Spleen (tissue), 11 donors: ENCODE data around the gene DTNB. TPM values are rescaled to one million over a fixed set of nuclear protein-coding genes. Genes with fewer than 3 reads are reported as not detected.
A peak's percentile ranks its signal among the peaks of the same experiment; 100 is the strongest.
"Not testable (repeated sequence)": the region's sequence is repeated elsewhere in the genome, so short reads cannot be mapped to it uniquely, and the experiment has no call there.

Experiments used
- DNase-seq: peaks from one replicate; pipeline ENCODE4 v3.0.0-alpha.2; 2020
- H3K27ac ChIP-seq, 8 donors: fragments of 200-600 bp; sonication (generic) in 7 of 8; 1 replicate in 4 of 8; 2 replicates in 4 of 8; pipeline versions ENCODE4 v1.5.0 to v1.8.0; 2016 to 2021; ENCODE audit warnings: inconsistent platforms in 4 of 8, mild to moderate bottlenecking in 4 of 8, moderate library complexity in 1 of 8
- H3K27me3 ChIP-seq, 7 donors: fragments of 200-600 bp; sonication (generic) in 6 of 7; replicated peaks in 1 of 7; 1 replicate in 4 of 7; 2 replicates in 3 of 7; pipeline versions ENCODE4 v1.5.0 to v1.8.0; 2016 to 2021; ENCODE audit warnings: inconsistent platforms in 3 of 7, mild to moderate bottlenecking in 1 of 7
- H3K36me3 ChIP-seq, 6 donors: fragments of 200-600 bp; sonication (generic) in 5 of 6; 1 replicate in 4 of 6; 2 replicates in 2 of 6; pipeline versions ENCODE4 v1.5.0 to v1.8.0; 2016 to 2021; ENCODE audit warnings: inconsistent platforms in 2 of 6
- H3K4me1 ChIP-seq, 6 donors: fragments of 200-600 bp; sonication (generic) in 5 of 6; 1 replicate in 3 of 6; 2 replicates in 3 of 6; pipeline versions ENCODE4 v1.5.0 to v1.8.0; 2016 to 2021; ENCODE audit warnings: inconsistent platforms in 3 of 6
- H3K4me3 ChIP-seq, 8 donors: fragments of 200-600 bp; sonication (generic) in 7 of 8; 1 replicate in 4 of 8; 2 replicates in 4 of 8; pipeline versions ENCODE4 v1.5.0 to v1.8.0; 2016 to 2021; ENCODE audit warnings: inconsistent platforms in 4 of 8, mild to moderate bottlenecking in 4 of 8, moderate library complexity in 2 of 8
- H3K9me3 ChIP-seq, 8 donors: fragments of 200-600 bp; sonication (generic) in 7 of 8; 1 replicate in 4 of 8; 2 replicates in 4 of 8; pipeline versions ENCODE4 v1.5.0 to v1.8.0; 2016 to 2021; ENCODE audit warnings: inconsistent platforms in 4 of 8
- POLR2A ChIP-seq, 3 donors: fragments of 450-650 bp; IDR thresholded peaks; one replicate each; pipeline ENCODE4 v1.5.1; 2017; ENCODE audit warnings: antibody characterized with exemption in 3 of 3, mild to moderate bottlenecking in 1 of 3
- POLR2AphosphoS5 ChIP-seq, 3 donors: sonication (generic); formaldehyde crosslinking; IDR thresholded peaks; one replicate each; pipeline ENCODE4 v1.5.1; 2017; ENCODE audit warnings: antibody characterized with exemption in 3 of 3
- whole genome bisulfite sequencing, 5 donors: extraction: QIAGEN DNeasy Blood & Tissue Kit in 3 of 5; methylation state at CpG; one replicate each; pipeline versions ENCODE4 v1.1.5 to v1.1.7; 2013 to 2018; 5-methylcytosine and 5-hydroxymethylcytosine counted together
- intact Hi-C: fragments of 100-400 bp; cut with DNase I; formaldehyde crosslinking; loops from one replicate; pipeline ENCODE4 v1.15.0; 2023; ENCODE audit warnings: low total_unique reads
- polyA plus RNA-seq, 3 donors: library from polyadenylated mRNA; stranded (reverse); fragments of 200-250 nt; gene quantifications; one replicate each; pipeline ENCODE4 v1.2.1, GENCODE V29; 2013
- total RNA-seq, 7 donors: library from RNA; depleted of rRNA in 3 of 7; stranded (reverse); fragments of >200 nt in 3 of 7; fragmentation: NEBNext Ultra II Directional in 4 of 7; extraction: Animal tissue kit (Norgen Biotek cat#: 25700) in 4 of 7; gene quantifications; one replicate each; pipeline versions ENCODE4 v1.1.0 to v1.2.1, GENCODE V29; 2016 to 2021
- TF ChIP-seq, protein P1 (sequence below), 11 experiments: fragments of 200-600 bp in 7 of 11; fragments of 450-650 bp in 4 of 11; sonication (generic) in 4 of 11; IDR thresholded peaks in 8 of 11; conservative IDR thresholded peaks in 3 of 11; 1 replicate in 7 of 11; 2 replicates in 4 of 11; pipeline versions ENCODE4 v1.4.0 to v1.8.0; 2016 to 2021; ENCODE audit warnings: antibody characterized with exemption in 11 of 11, inconsistent platforms in 4 of 11, mild to moderate bottlenecking in 1 of 11
- donor health status: healthy with polysubstance abuse.
- donor health status: DM: no; HTN: no; CAD: no; lungs with moderate emphysema.
- donor health status: DM: no; HTN: no; CAD: no.
- donor health status: Bipolar disorder and iron deficiency.
- donor health status: healthy.
- donor health status: DM: no; HTN: no; CAD: no.
- donor health status: DM: yes; HTN: yes; CAD: no.

Gene DTNB
- total and polyA plus RNA-seq, 10 donors, result 4.5 to 28.9 (median 20.4) TPM

DNA sequence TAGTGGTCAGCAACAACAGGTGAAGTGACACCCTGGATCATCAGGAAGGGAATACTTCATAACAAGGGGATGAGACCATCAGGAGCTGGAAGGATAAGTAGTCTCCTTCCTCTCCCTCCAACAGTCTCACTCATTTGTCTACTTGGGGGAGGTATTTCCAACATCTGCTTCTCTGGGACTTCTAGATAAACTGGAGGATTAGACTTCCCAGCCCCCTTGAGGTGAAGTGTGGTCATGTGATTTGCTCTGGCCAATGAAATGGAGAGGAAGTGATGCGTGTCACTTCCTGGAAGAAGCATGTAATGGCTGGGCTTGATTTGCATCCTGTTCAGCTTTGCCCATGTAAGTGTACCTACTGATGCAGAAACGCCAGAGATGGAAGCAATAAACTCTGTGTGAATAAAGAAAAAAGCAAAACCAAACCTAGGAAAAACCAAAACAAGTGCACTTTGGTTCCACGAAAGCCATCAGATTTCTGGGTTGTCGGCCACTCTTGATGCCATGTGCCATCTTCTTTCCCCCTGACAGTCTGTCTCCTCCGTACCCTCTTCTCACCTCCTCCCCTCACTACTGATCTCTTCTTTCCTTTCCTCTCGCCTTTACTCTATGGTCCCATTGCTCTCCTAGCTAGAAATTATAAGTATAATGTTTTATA is 255.5 kb downstream of the DTNB start:
- no peak for DNase-seq
- no peaks in the 10 kb centered on the region for H3K27me3 ChIP-seq
- peaks cover 0 to 9% (median 0%) of the 10 kb centered on the region in 6 donors for H3K36me3 ChIP-seq
- TF ChIP-seq POLR2A (IDR thresholded peaks at IDR 0.05) (no peak), POLR2AphosphoS5 (IDR thresholded peaks at IDR 0.05) (no peak)
- TF ChIP-seq, protein P1, sequence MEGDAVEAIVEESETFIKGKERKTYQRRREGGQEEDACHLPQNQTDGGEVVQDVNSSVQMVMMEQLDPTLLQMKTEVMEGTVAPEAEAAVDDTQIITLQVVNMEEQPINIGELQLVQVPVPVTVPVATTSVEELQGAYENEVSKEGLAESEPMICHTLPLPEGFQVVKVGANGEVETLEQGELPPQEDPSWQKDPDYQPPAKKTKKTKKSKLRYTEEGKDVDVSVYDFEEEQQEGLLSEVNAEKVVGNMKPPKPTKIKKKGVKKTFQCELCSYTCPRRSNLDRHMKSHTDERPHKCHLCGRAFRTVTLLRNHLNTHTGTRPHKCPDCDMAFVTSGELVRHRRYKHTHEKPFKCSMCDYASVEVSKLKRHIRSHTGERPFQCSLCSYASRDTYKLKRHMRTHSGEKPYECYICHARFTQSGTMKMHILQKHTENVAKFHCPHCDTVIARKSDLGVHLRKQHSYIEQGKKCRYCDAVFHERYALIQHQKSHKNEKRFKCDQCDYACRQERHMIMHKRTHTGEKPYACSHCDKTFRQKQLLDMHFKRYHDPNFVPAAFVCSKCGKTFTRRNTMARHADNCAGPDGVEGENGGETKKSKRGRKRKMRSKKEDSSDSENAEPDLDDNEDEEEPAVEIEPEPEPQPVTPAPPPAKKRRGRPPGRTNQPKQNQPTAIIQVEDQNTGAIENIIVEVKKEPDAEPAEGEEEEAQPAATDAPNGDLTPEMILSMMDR (IDR thresholded peaks at IDR 0.05 in 8 of 11, conservative IDR thresholded peaks at IDR 0.05 in 3 of 11), result no peak
- intact Hi-C loops, result no loop called here
- WGBS, 5 donors, result 71 to 90% (median 88%) methylated on average over 6 of the region's 6 CpGs
- H3K4me1 ChIP-seq, result peaks cover 0 to 55% (median 35%) of the 10 kb centered on the region in 6 donors
- H3K4me3 ChIP-seq, result no peak overlapping the region
- H3K9me3 ChIP-seq, result peaks cover 0 to 6% (median 0%) of the 10 kb centered on the region in 8 donors
- peak overlapping the region in 6 of 8 donors; percentile 61 to 86 (median 72) for H3K27ac ChIP-seq

DNA sequence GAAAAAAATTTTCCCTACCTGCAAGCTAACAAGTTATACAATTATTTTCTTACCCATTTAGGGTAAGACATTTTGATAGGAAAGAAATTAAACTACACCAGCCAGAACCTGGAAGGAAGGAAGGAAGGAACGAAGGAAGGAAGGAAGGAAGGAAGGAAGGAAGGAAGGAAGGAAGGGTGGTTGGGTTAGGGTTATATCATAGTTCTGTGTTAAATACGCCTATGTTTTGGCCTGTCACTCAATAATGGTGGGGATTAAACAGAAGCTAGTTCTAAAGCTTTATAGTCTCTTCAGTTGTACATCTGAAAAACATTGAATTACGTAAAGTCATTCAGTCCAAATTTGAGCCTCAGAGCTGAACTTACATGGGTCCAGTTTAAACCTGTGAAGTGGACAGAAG is 256.7 kb downstream of the DTNB start:
- H3K27ac ChIP-seq, result no peak overlapping the region
- 75 to 83% (median 78%) methylated on average over 2 to 3 of the region's 3 CpGs for WGBS, 5 donors
- no peak for DNase-seq

DNA sequence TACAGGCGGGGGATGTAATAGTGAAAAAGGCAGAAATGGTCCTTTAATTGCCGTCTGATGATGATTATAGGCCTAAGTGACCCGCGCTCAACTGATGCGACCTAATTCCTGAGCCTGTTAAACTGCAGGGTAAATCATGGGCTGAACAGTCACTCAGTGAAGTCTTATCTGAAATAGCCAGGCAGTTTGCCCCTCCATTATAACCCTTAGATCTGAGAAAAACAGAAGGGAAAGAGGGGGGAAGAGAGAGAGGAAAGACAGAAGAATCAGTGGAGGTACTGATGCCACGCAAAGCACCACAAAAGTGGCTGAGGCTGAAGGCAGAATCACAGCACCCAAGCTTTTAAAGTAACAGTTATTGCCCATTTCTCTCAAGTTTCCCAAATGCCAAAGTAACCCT is 258.6 kb downstream of the DTNB start:
- no peak overlapping the region for H3K27ac ChIP-seq
- H3K9me3 ChIP-seq, result peaks cover 0 to 6% (median 0%) of the 10 kb centered on the region in 8 donors
- H3K27me3 ChIP-seq, result no peaks in the 10 kb centered on the region
- no peak for DNase-seq
- TF ChIP-seq, protein P1 (IDR thresholded peaks at IDR 0.05 in 8 of 11, conservative IDR thresholded peaks at IDR 0.05 in 3 of 11), result no peak
- TF ChIP-seq POLR2AphosphoS5 (IDR thresholded peaks at IDR 0.05), result no peak
- no peak for TF ChIP-seq POLR2A (IDR thresholded peaks at IDR 0.05)
- peaks cover 0 to 57% (median 28%) of the 10 kb centered on the region in 6 donors for H3K4me1 ChIP-seq
- H3K4me3 ChIP-seq, result no peak overlapping the region
- intact Hi-C loops, result no loop called here
- H3K36me3 ChIP-seq, result peaks cover 0 to 9% (median 0%) of the 10 kb centered on the region in 6 donors
- WGBS, 5 donors, result 90 to 98% (median 95%) methylated on average over 6 of the region's 6 CpGs

More for the DNA sequence above, 256.7 kb downstream of the DTNB start:
- H3K4me1 ChIP-seq, result peaks cover 0 to 57% (median 31%) of the 10 kb centered on the region in 6 donors
- intact Hi-C loops, result no loop called here
- H3K27me3 ChIP-seq, result no peaks in the 10 kb centered on the region
- TF ChIP-seq, protein P1 (IDR thresholded peaks at IDR 0.05 in 8 of 11, conservative IDR thresholded peaks at IDR 0.05 in 3 of 11), result no peak
- TF ChIP-seq POLR2A (IDR thresholded peaks at IDR 0.05) (no peak), POLR2AphosphoS5 (IDR thresholded peaks at IDR 0.05) (no peak)
- peaks cover 0 to 9% (median 0%) of the 10 kb centered on the region in 6 donors for H3K36me3 ChIP-seq
- no peak overlapping the region for H3K4me3 ChIP-seq
- peaks cover 0 to 6% (median 0%) of the 10 kb centered on the region in 8 donors for H3K9me3 ChIP-seq

DNA sequence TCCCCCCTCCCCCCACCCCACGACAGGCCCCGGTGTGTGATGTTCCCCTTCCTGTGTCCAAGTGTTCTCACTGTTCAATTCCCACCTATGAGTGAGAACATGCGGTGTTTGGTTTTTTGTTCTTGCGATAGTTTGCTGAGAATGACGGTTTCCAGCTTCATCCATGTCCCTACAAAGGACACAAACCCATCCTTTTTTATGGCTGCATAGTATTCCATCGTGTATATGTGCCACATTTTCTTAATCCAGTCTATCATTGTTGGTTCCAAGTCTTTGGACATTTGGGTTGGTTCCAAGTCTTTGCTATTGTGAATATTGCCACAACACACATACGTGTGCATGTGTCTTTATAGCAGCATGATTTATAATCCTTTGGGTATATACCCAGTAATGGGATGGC is 260.0 kb downstream of the DTNB start:
- H3K27ac ChIP-seq, intact Hi-C loops, DNase-seq, H3K4me3 ChIP-seq, H3K36me3 ChIP-seq, H3K9me3 ChIP-seq, H3K27me3 ChIP-seq: not testable (repeated sequence)
- peaks cover 0 to 50% (median 22%) of the 10 kb centered on the region in 6 donors for H3K4me1 ChIP-seq
- WGBS, 5 donors, result 86 to 97% (median 92%) methylated on average over 5 to 7 of the region's 7 CpGs
